ENCODE data around the gene MYBL2.
A peak's percentile ranks its signal among the peaks of the same experiment; 100 is the strongest.

MYBL2 gene

DNA sequence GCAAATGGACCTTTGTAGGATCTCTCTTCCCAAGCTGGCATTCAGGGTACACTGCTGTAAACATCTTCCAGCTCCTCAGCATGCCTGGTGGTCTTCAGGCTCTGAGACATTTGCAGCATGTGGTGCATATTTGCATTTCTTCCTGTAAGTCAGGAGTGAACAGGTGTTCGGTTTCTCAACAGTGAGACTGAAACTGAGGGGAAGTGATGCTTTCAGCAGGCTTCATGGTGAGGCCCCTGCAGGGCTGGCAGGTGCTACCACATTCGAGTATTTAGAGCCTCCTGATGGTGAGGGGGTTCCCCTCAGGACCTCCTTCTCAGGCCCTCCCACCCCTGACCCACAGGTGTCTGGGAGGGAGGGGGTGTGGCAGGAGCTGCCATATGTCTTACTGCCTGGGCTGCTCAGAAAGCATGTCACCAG is 15.1 kb downstream of the MYBL2 start:
- H3K4me3 ChIP-seq: peak overlapping the region; percentile 59
- H3K4me1 ChIP-seq: peaks cover 34% of the 10 kb centered on the region
- no peaks in the 10 kb centered on the region for H3K9me3 ChIP-seq
- no peak for TF ChIP-seq Cebpa-rat (IDR thresholded peaks at IDR 0.05)
- H3K27ac ChIP-seq: peak overlapping the region; percentile 83
- peaks cover 77% of the 10 kb centered on the region for H3K36me3 ChIP-seq
- H3K4me2 ChIP-seq: peak overlapping the region; percentile 89
- peak overlapping the region; percentile 70 for H3K9ac ChIP-seq
- H4K20me1 ChIP-seq: peaks cover 64% of the 10 kb centered on the region
- H3K27me3 ChIP-seq: no peaks in the 10 kb centered on the region

DNA sequence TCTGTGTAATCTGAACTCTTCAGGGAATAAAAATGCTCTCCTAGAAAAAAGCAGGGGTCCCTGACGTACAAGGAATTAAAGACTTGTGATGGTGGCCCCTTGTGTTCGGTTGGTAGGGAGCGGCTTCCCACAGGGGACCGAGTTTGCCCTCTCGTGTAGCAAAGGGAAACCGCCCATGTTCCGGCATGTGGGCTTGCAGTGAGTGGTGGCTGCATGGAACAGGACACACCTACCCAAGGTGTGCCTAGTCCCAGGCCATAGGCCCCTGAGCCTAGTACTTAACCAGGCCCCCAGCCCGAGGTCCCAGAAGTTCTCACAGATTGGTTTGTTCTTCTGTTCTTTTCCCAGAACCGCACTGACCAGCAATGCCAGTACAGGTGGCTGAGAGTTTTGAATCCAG is 15.5 kb downstream of the MYBL2 start:
- Histone ChIP-seq H4K20me1 (peaks cover 64% of the 10 kb centered on the region), H3K36me3 (peaks cover 77% of the 10 kb centered on the region), H3K27ac (peak overlapping the region; percentile 83), H3K4me1 (peaks cover 34% of the 10 kb centered on the region), H3K9me3 (no peaks in the 10 kb centered on the region), H3K9ac (peak overlapping the region; percentile 70), H3K27me3 (no peaks in the 10 kb centered on the region), H3K4me2 (peak overlapping the region; percentile 89), H3K4me3 (peak overlapping the region; percentile 59)
- TF ChIP-seq Cebpa-rat (IDR thresholded peaks at IDR 0.05): no peak

DNA sequence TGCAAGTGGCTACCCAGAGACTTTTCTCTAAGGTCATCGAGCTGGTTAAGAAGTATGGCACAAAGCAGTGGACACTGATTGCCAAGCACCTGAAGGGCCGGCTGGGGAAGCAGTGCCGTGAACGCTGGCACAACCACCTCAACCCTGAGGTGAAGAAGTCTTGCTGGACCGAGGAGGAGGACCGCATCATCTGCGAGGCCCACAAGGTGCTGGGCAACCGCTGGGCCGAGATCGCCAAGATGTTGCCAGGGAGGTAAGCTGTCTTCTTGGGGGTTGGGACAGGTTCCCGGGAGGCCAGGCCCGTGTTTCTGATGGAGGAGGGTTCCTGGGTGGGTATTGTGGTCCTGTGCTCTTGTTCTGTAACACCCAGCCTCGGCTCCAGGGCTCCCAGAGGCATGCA is 19.9 kb downstream of the MYBL2 start:
- Histone ChIP-seq H3K9ac (no peak overlapping the region), H3K4me1 (peaks cover 16% of the 10 kb centered on the region), H3K27ac (peak overlapping the region; percentile 22; the same call in 1 of the 2 replicates), H4K20me1 (peaks cover 38% of the 10 kb centered on the region), H3K4me2 (no peak overlapping the region), H3K9me3 (no peaks in the 10 kb centered on the region), H3K4me3 (no peak overlapping the region), H3K27me3 (no peaks in the 10 kb centered on the region), H3K36me3 (peaks cover 94% of the 10 kb centered on the region)
- TF ChIP-seq Cebpa-rat (IDR thresholded peaks at IDR 0.05): no peak

DNA sequence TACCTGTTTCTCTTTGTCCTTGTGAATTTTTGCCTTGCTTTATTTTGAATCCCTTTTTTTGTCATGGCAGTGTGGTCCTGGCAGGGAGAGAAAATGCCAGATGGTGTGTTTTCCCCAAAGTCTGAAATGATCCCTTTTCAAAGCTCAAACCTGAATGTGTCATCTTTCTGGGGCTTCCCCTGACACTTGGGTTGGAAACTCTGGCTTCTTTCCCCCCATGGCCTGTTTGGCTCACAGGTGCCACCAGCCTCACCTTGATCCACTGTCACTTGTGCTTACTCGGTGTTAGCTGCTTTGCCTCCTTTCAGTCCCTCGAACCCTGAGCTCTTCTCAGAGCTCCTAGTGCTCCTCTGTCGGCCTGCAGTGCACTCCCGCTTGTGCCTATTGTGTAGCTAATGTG is 22.3 kb downstream of the MYBL2 start:
- H3K4me2 ChIP-seq: no peak overlapping the region
- no peaks in the 10 kb centered on the region for H3K9me3 ChIP-seq
- peaks cover 99% of the 10 kb centered on the region for H3K36me3 ChIP-seq
- no peaks in the 10 kb centered on the region for H3K4me1 ChIP-seq
- no peak for TF ChIP-seq Cebpa-rat (IDR thresholded peaks at IDR 0.05)
- no peaks in the 10 kb centered on the region for H3K27me3 ChIP-seq
- H3K27ac ChIP-seq: no peak overlapping the region
- no peak overlapping the region for H3K4me3 ChIP-seq
- peaks cover 23% of the 10 kb centered on the region; the same call in 1 of the 2 replicates for H4K20me1 ChIP-seq
- no peak overlapping the region for H3K9ac ChIP-seq

DNA sequence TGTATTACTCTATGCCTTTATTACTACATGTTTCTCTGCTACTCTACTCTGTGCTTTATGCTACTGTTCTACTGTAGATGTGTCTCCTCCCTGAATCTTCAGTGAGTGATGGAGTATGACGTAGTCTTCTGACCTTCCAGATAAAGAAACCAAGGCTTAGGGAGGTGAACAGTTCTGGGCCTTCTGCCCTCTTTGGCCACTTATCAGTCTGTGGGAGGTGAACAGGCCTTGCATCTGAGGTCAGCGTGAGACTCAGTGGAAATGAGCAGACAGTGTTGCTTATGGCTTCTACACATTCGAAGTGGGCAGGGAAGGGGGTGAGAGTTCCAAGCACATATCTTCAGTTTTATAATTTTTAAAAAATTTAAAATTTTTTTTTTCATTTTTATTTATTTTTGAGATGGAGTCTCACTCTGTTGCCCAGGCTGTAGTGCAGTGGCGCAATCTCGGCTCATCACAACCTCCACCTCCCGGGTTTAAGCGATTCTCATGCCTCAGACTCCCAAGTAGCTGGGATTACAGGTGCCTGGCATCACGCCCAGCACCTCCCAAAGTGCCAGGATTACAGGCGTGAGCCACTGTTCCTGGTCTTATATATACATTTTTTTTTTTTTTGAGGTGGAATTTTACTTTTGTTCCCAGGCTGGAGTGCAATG is 24.2 kb downstream of the MYBL2 start:
- Histone ChIP-seq H4K20me1 (peaks cover 23% of the 10 kb centered on the region; the same call in 1 of the 2 replicates), H3K27me3 (no peaks in the 10 kb centered on the region), H3K4me2 (no peak overlapping the region), H3K36me3 (peaks cover 98% of the 10 kb centered on the region), H3K9me3 (no peaks in the 10 kb centered on the region), H3K4me3 (no peak overlapping the region), H3K9ac (no peak overlapping the region), H3K27ac (no peak overlapping the region), H3K4me1 (no peaks in the 10 kb centered on the region)
- no peak for TF ChIP-seq Cebpa-rat (IDR thresholded peaks at IDR 0.05)

DNA sequence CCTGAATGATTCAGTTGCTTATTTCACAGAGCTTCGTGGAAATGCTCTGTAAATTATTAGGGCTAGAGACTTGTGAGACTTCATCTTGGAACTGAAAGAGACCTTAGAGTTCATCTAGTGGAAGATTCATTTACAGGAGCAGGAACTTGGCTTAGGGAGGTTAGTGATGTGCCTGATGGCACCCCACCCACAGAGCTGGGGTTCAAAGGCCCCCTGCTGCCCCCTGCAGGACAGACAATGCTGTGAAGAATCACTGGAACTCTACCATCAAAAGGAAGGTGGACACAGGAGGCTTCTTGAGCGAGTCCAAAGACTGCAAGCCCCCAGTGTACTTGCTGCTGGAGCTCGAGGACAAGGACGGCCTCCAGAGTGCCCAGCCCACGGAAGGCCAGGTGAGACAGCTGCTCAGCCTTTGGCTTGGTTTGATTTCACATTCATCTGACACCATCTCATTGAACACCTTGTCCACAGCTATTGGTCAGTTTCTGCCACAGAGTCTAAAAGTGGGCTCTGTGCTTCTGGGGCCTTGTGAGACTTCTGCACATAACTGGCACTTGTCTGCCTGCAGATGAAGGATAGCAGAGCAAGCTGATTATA is 25.1 kb downstream of the MYBL2 start:
- H3K4me1 ChIP-seq: no peaks in the 10 kb centered on the region
- H3K9ac ChIP-seq: no peak overlapping the region
- peaks cover 13% of the 10 kb centered on the region; the same call in 1 of the 2 replicates for H4K20me1 ChIP-seq
- no peak for TF ChIP-seq Cebpa-rat (IDR thresholded peaks at IDR 0.05)
- H3K4me3 ChIP-seq: no peak overlapping the region
- no peak overlapping the region for H3K27ac ChIP-seq
- no peak overlapping the region for H3K4me2 ChIP-seq
- H3K9me3 ChIP-seq: no peaks in the 10 kb centered on the region
- H3K27me3 ChIP-seq: no peaks in the 10 kb centered on the region
- peaks cover 98% of the 10 kb centered on the region for H3K36me3 ChIP-seq

DNA sequence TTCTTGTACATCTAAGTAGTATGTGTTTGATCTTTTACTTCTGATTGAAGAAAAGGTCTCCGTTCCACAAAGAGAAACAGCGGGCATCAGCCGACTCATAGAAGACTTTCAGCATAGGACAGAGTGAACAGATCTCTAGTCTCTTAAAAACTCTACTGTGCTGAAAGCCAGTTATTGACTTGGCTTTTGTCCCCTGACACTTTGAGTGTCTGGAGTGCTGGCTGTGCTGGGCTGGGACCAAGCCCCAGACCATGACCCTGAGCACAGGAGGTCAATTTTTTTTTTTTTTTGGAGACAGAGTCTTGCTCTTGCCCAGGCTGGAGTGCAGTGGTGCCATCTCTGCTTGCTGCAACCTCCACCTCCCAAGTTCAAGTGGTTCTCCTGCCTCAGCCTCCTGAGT is 27.8 kb downstream of the MYBL2 start:
- Histone ChIP-seq H3K27ac (no peak overlapping the region), H3K4me3 (no peak overlapping the region), H3K4me2 (no peak overlapping the region), H3K9me3 (no peaks in the 10 kb centered on the region), H4K20me1 (peaks cover 12% of the 10 kb centered on the region; the same call in 1 of the 2 replicates), H3K9ac (no peak overlapping the region), H3K4me1 (no peaks in the 10 kb centered on the region), H3K36me3 (peaks cover 96% of the 10 kb centered on the region), H3K27me3 (no peaks in the 10 kb centered on the region)
- no peak for TF ChIP-seq Cebpa-rat (IDR thresholded peaks at IDR 0.05)

DNA sequence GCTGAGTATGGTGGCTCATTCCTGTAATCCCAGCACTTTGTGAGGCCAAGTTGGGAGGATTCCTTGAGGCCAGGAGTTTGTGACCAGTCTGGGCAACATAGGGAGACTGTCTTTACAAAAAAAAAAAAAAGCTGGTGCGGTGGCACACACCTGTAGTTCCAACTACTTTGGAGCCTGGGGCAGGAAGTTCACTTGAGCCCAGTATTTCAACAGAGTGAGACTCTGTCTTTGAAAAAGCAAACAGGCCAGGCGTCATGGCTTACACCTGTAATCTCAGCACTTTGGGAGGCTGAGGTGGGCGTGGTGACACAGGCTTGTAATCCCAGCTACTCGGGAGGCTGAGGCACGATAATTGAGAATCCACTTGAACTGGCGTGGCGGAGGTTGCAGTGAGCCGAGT is 28.7 kb downstream of the MYBL2 start:
- H4K20me1 ChIP-seq: peaks cover 18% of the 10 kb centered on the region; the same call in 1 of the 2 replicates
- peaks cover 96% of the 10 kb centered on the region for H3K36me3 ChIP-seq
- H3K27ac ChIP-seq: no peak overlapping the region
- H3K9ac ChIP-seq: no peak overlapping the region
- no peaks in the 10 kb centered on the region for H3K9me3 ChIP-seq
- H3K4me2 ChIP-seq: no peak overlapping the region
- no peak for TF ChIP-seq Cebpa-rat (IDR thresholded peaks at IDR 0.05)
- no peak overlapping the region for H3K4me3 ChIP-seq
- H3K27me3 ChIP-seq: no peaks in the 10 kb centered on the region
- no peaks in the 10 kb centered on the region for H3K4me1 ChIP-seq

DNA sequence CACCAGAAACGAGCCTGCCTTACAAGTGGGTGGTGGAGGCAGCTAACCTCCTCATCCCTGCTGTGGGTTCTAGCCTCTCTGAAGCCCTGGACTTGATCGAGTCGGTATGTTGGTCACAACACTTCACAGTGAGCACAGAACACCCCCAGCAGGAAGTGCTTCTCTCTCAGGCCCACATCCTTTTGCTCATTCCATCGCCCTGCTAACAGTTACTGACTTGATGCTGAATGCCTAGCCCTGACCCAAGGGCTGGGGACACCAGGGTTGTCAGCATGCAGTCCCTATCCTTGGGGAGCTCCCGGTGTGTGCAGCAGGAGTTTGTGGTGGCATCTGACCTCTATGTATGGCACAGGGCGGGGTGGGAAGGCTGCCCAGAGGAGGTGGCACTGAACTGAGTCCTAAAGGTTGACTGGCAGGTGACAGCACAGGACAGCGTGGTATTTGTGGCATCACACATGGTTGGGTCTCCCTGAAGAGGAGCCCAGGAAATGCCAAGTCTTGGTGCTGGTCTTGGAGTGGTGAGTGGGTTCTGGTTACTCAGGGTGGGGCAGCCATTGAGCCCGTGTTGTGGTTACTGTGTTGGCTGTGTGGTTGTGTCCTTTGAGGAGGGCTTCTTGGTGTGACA is 33.1 kb downstream of the MYBL2 start:
- Histone ChIP-seq H3K4me1 (no peaks in the 10 kb centered on the region), H3K4me2 (no peak overlapping the region), H4K20me1 (peaks cover 59% of the 10 kb centered on the region; the same call in 1 of the 2 replicates), H3K9me3 (no peaks in the 10 kb centered on the region), H3K27me3 (no peaks in the 10 kb centered on the region), H3K4me3 (no peak overlapping the region), H3K27ac (no peak overlapping the region), H3K9ac (no peak overlapping the region), H3K36me3 (peaks cover 98% of the 10 kb centered on the region)
- no peak for TF ChIP-seq Cebpa-rat (IDR thresholded peaks at IDR 0.05)

DNA sequence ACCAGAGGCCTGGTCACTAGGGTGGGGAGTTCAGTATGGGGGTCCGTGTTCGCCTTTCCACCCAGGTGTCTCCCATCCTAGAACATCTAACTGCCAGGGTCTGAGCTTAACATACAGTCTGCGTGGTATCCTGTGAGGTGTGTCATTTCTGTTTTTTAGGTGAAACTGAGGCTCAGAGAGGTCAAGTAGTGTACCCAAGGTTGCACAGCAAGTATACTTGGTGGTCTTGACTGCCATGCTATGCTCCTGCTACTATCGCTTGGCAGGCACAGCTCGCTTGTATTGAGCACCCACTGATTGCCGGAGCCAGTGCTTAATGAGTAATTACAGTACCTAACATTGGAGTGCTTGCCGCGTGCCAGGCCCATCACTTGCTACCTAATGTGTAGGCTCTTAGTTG is 33.7 kb downstream of the MYBL2 start:
- Histone ChIP-seq H3K4me1 (no peaks in the 10 kb centered on the region), H3K9ac (no peak overlapping the region), H4K20me1 (peaks cover 62% of the 10 kb centered on the region; the same call in 1 of the 2 replicates), H3K9me3 (no peaks in the 10 kb centered on the region), H3K4me3 (no peak overlapping the region), H3K4me2 (no peak overlapping the region), H3K36me3 (peaks cover 98% of the 10 kb centered on the region), H3K27me3 (no peaks in the 10 kb centered on the region), H3K27ac (no peak overlapping the region)
- TF ChIP-seq Cebpa-rat (IDR thresholded peaks at IDR 0.05): no peak

All from BLaER1 (cell line).